Occipital lobe (tissue), 2 donors: ENCODE measurements around the gene SNED1. TPM values are rescaled to one million over a fixed set of nuclear protein-coding genes. Genes with fewer than 3 reads are reported as not detected.
"Not testable (repeated sequence)": the region's sequence is repeated elsewhere in the genome, so short reads cannot be mapped to it uniquely, and the experiment has no call there.

Experiments
- DNase-seq: peaks from one replicate; lab custom pipeline; 2025; lab: John Stamatoyannopoulos, UW
- total RNA-seq: library from RNA; depleted of rRNA; stranded (reverse); fragments of >200 nt; gene quantifications from one replicate; pipeline ENCODE4 v1.2.3, GENCODE V29; 2014

The SNED1 gene
- total RNA-seq, 1 donor from 2014 or later, result 3.3 TPM

DNA sequence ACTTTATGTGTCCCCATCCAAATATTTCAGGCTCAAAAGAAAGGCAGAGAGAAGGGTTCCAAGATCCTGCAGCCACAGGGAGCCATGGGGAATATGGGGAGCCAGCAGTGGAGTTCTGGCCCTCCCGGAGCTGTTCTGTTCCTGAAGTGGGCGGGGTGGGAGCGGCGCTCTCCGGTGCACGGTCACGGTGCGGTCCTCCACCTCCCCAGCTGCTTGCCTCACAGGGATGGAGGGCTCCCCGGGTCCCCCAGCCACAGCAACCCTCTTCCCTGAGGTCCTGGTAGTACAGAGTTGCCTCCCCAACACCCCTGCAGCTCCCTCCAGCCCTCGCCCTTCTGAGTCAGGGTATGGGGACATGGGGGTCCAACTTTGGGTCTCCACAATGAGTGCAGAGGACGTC is 26.2 kb upstream of the SNED1 start:
- no peak for DNase-seq

DNA sequence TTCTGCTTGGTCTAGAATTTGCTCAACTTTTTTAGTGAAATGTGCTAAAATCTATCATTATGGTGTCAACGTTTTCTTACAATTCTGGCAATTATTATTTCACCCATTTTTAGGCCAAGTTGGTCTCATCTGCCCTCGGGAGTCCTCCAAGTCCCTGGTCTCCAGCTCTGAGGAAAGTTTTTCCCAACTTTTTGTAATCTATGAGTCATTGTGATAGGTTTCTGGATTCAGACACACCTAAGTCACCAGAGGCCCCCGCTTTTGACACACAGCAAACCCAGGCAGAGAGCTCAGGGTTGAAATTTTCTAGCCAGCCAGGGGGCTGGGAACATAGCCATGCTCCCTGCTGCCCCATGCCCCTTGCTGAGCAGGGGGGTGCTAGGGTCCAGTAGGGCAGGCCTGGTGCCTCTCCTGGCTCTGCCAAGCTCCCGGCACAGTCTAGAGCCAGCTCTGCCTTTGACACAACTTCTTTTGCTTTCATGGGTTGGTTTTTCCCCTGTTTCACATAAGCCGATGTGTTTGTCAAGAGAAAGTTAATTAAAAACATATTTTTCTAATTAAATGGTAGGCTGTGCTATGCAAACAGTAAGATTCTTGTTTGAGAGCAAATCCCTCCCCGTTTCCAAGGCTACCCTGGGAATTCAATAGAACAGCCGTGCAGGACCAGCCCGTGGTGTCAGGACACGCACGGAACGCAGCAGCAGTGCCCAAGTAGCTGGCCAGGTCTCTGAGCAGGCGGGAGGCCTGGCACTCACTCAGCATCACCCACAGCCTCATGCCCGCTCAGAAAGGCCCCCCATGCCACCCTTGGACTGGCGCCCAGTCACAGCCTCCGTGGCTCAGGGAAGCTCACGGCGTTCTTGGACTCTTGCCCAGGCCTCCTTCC is 25.5 kb upstream of the SNED1 start:
- DNase-seq, result no peak

DNA sequence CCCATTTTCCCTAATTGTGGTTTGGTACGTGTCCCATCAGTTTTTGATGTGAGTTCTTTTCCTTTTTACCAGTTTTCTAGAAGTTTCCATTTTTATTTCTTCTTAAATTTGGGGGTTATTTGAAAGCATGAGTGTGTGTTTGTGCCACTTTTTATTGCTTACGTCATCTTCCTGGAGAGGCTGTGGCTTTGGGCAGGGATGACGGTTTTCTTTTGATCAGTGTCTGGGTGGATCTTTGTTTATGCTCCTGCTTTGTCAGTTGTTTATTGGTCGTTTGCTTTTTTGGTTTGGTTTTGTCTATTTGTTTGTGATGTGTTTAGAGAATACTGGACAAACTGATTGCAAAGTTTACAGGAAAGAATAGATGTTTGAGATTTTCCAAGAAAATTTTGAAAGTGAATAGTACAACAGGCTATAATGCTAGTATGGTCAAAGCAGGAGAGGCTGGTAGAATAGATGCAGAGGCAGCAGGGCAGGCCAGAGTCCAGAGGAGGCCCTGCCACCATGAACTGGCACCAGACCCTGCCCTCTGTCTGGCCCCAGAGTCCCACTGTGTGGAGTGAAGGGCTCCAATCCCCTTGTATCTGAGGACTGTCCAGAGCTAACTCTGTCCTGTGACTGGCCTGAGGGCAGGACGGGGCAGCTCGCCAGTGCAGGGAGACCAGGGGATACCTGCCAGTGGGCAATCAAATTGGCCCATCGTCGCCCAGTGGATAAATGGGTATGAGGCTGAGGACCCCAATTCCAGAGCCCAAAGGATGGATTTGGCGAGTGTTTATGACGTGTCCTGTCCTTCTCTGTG is 23.4 kb upstream of the SNED1 start:
- DNase-seq, result no peak

DNA sequence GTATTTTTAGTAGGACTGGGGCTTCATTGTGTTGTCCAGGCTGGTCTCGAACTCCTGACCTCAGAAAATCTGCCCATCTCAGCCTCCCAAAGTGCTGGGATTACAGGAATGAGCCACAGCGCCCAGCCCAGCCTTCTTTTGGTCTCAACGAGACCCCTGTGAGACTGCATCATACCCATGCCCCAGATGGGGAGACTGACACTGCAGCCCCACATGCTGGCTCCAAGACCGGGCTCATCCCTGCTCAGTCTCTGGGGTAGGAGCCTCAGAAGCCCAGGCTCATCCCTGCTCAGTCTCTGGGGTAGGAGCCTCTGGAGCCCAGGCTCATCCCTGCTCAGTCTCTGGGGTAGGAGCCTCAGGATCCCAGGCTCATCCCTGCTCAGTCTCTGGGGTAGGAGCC is 22.5 kb upstream of the SNED1 start:
- DNase-seq, result not testable (repeated sequence)

DNA sequence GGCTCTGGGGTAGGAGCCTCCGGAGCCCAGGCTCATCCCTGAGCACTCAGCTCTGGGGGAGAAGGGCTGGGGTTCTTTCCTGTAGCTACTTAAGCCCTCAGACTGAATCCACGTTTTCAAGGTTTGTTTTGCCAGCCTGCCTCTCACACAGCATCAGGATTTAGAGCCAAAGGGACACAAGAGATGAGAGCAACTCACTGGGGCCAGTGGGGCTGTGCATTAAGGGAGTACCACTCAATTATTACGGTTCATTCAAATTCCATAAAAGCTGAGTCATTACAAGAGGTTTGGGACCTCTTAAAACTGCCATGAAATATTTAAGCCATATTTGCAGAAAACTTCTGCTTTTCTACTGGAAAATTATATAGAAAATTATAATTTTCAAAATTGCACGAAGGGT is 17.1 kb upstream of the SNED1 start:
- no peak for DNase-seq

DNA sequence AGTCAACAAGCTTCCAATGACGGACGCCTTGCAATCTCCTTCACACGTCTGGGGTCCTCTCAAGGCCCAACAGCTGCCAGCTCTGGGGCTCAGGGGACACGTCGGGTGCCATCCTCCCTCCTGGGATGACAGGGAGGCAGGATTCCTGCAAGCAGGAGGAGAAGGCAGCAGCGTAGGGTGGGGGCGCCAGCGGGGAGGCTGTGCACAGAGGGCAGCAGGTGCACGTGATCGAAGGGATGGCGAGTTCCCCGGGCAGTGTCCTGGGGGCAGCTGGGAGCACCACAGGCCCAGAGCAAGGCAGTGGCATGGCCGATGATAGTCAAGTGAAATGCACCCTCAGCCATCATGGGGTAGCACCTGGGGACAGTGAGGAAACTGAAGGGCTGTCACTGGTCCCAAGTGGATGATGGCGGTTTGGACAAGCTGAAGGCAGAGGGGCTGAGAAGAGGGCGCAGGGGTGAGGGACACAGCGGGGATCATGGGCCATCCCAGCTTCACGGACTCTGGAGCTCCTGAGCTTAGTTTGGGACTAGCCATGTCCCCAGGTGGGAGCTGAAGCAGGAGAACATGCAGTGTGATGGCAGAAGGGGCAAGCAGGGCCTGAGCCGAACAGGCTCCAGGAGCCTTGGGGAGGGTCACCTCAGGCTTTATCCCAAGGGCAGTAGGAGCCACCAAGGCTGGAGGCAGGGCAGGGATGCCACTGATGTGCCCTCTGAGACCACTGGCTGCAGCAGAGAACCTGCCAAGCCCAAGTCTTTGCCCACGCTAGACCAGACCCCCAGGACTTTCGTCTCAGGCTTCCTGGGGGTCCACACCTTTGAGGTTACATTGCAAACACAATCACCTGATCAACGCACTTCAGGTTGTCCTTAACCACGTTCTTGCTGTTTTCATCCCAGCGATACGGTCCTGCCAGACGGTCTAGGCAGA is 16.3 kb upstream of the SNED1 start:
- DNase-seq, result no peak

DNA sequence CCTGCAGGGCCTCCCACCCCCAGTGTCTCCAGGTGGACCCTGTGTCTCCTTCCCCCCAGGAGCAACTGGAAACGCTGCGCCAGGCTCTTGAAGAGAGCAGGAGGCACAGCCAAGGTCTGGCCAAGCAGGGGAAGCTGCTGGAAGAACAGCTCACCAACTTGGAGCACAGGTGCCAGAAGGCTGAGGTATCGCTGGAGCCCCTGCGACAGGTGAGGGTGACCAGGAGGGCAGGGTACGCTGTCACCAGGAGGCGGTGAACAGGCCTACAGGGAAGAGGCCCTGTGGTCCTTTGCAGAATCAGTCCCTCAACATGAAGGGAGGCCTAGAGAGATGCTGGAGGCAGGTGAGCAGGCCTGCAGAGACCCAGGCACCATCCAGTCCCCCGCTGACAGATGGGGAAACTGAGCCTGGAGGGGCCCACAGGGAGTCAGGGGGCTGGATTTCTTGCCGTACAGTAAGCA is 15.6 kb upstream of the SNED1 start:
- DNase-seq, result no peak

DNA sequence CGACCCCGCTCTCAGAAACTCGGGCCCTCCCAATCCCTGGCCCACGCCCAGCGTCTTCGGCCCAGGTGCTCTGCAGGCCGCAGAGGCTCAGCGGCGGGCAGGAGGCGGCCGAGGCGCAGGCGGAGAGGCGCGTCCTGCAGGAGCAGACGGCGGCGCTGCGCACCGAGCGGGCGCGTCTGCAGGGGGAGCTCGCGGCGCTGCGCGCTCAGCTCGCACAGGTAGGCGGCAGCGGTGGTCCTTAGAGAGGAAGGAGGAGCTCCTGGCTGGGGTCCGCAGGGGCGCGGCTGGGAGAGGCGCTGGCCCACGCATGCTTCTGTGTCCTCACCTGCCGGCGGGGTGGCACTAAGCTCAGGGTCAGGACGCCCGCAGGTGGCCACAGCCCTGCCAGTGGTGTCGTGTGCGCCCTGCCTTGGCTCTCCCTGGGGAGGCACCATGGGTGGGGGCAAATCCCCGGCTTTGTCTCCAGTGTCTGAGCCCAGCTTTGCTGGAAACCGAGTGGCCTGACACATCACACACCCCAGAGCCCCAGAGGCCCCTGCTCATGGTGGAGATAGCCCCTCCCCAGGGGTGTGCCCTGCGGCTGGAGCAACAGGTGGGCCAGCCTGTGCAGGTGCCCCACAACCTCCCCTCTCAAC is 14.9 kb upstream of the SNED1 start:
- DNase-seq, result no peak

DNA sequence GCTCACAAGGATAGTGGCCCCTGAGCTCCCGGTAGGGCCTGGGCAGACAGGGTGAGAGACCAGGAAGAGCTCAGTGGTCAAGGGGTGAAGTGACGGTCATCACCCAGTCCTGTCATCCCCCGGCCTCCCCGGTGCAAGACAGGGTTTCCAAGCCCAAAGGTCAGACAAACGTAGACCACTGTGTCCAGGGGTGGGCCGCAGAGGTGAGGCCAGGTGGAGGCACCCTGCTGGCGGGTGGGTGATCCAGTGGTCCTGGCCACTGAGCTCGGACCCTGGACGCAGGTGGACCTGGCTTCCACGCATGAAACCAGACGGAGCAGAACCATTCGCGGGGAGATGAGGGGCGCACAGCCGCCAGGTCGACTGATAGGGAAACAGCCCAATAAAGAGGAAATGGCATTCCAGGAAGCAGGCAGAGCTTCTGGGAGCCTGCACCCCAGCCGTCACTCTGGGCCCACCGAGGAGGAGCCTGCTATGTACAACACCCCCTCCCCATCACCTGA is 14.4 kb upstream of the SNED1 start:
- no peak for DNase-seq

DNA sequence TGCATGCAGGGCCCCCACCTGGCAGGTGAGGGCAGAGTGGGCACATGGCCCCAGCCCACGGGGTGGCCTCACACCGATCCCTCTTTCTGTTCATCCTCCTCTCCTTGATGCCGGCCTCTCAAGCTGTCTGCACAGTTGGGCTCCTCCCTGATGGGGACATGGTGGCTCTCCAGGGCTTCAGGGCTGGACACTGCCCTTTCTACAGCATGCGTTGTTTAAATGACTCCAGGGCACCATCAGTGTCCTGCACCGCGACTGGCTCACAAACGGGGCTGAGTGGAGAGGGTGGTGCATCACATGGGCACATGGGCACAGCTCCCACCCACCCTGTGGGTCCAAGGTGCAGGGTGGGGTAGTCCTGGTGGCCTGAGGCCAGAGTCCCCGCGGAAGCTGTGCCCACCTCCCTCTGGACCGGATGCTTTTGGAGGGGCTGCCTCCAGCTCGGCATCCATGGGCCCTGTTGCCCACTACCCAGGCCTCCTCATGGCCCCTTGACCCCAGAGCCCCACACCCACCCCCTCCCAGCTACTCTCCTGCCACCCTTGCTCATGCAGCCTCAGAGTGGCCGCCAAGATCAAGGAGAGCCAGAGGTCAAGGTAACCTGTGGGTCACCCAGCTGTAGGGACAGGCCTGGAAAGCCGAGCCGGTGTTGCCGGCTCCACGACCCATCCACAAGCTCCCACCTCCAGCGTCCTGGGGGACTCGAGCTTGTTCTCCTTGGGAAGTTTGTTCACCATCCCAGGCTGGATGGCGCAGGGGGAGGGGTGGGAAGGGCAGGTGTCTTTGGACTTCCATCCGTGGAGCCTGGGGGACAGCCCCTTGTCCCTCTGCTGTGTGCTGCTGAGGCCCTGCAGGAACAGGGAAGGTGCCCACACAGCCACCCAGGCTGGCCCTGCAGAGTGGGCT is 12.3 kb upstream of the SNED1 start:
- no peak for DNase-seq

DNA sequence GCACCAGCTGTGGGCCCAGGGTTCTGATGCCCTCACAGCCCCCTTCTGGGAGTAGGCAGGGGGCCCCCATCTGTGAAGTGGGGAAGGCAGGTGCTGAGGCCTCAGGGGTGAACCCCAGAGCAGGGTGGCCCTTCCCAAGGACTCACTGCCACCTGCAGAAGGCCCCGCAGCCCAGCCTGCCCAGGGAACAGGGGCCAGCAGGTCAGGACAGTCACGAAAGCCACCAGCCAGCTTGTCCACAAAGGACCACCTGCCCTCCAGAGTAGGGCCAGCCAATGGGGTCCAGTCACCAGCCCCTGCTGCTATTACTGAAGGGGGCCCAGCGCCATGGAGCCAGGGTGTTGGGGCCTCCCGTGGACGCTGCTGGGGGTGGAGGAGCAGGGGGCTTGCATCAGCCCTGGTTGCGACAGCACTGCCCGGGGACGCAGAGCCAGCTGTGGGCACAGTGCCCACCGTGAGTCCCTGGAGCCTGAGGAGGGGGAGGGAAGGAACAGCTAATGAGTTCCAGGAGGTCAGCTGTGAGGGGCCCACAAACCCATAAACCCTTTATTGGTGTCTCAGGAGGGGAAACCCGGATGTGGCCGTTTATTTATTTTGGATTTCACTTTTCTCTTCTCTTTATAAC is 11.5 kb upstream of the SNED1 start:
- no peak for DNase-seq

DNA sequence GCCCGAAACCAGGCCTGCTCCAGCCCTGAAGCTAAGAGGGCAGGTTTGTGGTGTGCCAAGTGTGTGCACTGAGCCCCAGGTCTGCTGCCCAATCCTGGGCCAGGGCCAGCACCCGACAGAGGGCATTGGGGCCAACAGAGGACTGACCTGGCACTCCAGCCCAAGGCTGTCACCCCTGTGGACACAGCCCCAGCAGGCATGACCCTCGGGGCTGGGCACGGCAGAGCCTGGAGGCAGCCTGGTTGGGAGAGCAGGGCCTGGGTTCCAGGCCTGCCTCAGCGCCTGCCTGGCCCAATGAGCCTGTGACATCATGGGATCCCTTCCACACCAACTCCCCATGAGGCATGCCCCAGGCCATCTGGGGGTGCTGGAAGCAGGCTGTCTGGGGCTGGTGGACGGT is 10.8 kb upstream of the SNED1 start:
- DNase-seq, result no peak

DNA sequence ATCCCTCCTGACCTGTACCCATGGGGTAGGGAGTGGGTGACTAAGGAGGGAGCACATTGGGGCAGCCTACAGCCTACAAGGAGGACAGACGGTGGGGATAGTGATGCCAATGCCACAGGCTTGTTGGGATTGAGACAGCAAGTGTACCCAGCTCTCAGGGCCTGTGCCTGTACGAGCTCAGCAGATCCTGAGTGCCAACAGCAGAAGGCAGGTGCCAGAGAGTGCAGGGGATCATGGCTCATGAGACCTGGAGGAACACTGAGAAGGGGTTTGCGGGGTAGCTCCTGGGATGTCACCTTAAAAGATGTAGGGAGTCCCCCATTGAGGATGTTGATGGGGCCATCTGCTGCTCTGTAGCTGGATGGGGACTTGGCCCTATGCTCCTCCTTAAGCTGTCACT is 10.3 kb upstream of the SNED1 start:
- DNase-seq, result no peak

DNA sequence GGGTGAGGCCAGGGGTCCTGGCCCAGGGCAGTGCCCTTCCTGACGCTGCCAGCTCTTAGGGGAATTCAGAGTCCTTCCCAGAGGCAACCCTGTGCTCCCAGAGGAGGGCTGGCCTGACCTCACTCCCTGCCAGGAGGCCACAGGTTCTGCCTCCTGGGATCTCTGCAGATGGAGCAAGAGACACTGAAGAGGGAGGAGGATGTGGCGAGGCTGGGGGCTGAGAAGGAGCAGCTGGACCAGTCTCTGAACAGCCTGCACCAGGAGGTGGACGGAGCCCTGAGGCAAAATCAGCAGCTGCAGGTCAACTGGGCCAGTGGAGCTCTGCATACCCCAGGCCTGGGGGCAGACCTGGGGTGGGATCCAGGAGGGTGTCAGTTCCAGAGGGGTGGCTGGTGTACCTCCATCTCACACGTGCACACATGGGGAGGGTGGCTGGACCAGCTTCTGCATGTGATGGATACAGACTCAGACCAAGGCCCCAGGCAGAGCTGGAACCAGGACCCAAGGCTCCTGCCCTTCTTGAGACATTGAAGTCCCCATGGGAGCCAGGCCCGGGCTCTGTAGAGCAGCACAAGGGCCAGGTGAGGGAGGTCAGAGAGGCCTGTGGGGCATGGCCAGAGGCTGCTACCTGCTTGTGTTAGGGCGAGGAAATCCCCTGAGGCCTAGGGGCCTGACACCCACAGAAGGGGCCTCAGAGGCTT is 9.7 kb upstream of the SNED1 start:
- DNase-seq, result no peak

DNA sequence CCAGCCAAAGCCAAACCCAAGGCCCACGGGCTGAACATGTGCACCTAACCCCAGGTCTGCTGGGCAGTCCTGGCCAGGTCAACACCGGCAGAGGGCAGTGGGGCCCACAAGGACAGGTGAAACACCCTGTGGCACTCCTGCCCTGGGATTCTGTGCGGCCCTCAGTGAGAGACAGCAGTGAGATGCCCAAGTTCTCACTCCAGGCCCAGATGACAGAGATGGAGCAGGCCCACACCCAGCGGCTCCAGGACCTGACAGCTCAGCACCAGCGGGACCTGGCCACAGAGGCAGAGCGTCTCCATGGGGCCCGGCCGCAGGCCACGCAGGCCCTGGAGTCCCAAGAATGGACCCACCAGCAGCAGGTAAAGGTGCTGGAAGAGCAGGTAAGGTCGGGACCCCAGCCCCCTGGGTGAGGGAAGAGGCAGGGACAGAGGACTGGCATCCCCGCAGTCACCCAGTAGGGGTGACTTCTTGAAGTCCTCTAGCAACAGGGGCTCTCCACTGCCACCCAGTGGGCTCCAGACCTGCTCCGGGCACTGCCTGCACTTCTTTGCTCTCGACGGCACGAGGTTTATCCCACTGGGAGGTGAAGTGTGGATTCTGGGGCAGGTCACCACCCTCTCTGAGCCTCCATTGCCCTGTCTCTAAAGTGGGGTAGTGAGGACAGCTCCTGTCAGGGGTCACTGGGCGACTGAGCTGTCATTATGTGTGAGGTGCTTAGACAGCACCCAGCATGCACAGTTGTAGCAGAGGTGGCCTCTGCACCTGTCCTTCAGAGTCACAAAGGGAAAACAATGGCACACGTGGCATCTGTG is 8.8 kb upstream of the SNED1 start:
- no peak for DNase-seq

DNA sequence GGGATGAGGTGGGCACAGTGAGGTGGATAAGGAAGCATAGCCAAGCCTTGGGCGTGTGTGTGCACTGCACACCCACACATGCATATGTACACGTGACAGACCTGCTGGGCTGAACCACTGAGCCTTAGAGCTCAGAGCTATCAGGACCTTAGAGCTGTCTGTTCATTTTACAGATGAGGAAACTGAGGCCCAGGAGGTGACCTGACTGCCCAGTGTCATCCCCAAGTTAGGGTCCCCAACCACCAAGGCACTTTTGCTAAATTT is 8.2 kb upstream of the SNED1 start:
- DNase-seq, result no peak

DNA sequence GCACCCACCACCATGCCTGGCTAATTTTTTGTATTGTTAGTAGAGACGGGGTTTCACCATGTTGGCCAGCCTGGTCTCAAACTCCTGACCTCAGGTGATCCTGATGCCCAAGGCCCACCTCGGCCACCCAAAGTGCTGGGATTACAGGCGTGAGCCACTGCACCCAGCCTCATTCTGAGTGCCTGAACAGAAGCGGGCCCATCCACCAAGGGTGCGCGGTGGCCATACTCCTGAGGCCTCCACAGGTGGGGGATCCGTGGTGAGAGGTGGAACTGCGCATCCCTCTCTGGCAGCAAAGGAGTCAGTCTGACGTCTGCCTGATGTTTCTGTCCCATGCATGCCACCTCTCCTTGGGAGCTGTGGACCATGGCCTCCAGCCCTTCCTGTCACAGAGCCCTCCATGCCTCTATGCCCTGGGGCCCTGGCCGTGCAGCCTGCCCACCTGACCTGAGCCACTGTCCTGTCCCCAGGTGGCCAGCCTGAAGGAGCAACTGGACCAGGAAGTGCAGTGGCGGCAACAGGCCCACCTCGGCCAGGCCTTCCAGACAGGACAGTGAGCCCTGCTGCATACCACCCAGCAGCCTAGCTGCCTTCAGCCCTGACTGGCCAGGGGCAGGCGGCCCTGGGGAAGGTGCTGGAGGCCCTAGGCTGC is 7.6 kb upstream of the SNED1 start:
- DNase-seq, result no peak
